Activated gamma-delta T cell treated with anti-CD3 and anti-CD28 coated beads, Interleukin-2, amount 50 U/mL, for 16 hours (primary cell): ENCODE data around the gene CAMTA1.

Source experiments
- DNase-seq: peaks from one replicate; pipeline ENCODE4 v3.0.0-alpha.2; 2020; ENCODE audit warnings: low read depth

The CAMTA1 gene

DNA sequence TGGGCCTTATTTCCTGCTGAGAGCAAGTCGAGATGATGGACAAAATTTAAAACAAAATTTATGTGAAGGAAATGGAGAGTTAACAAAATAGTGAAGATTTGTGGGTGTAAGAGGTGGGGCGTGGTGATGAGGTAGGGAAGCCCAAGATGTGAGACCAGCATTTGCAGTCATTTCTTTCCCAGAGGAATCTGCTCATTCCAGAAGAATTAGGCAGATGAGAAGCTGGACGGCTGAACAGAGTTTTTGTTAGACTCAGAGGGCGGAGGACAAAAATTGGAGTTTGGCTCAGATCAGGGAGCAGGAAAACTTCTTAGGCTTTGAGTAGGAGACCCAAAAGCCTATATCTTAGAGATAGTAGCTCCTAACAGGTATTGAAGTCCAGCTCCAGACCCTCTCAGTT, 65.3 kb downstream of the CAMTA1 start:
- no peak for DNase-seq

- DNase-seq: no peak
Measured at GRCh38 chr1:6852136-6852890, 67.1 kb downstream of the CAMTA1 start.

GRCh38 chr1:6854166-6854565, 68.9 kb downstream of the CAMTA1 start:
- no peak for DNase-seq

- DNase-seq: no peak
Measured at GRCh38 chr1:6857831-6858230, 72.6 kb downstream of the CAMTA1 start.

GRCh38 chr1:6858596-6858995, 73.3 kb downstream of the CAMTA1 start:
- no peak for DNase-seq

DNA sequence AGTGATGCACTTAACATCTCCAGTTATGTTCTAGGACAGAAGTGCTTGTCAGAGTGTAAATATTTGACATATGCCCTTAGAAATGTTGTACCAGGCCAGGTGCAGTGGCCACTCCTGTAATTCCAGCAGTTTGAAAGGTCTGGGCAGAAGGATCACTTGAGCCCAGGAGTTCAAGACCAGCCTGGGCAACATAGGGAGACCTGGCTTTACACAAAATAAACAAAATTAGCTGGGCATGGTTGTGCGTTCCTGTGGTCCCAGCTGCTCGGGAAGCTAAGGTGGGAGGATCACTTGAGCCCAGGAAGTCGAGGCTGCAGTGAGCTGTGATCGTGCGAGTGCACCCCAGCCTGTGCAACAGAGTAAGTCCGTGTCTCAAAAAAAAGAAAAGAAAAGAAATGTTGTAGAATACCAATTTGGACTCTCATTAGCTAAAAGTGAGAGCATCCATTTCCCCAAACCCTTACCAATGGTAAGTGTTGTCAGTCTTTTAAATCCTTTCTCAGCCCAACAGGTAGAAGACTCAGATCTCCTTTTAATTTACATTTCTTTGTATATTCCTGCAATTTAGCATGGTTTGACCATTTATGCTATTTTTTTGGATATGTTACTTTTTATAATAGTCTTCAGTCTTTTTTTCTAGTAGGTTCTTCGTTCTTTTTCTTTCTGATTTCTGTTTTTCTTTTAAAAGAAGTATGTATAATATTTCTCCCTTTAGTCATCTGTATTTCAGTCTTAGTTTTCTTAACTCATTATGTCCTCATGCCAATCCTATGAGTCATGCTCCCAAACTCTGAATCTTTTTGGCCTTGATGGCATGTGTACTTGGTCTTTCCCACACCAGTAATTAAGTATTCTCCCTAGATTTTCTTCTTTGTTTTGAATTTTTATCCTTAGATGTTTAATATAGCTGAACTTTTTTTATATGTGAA, 74.4 kb downstream of the CAMTA1 start:
- DNase-seq: no peak

DNA sequence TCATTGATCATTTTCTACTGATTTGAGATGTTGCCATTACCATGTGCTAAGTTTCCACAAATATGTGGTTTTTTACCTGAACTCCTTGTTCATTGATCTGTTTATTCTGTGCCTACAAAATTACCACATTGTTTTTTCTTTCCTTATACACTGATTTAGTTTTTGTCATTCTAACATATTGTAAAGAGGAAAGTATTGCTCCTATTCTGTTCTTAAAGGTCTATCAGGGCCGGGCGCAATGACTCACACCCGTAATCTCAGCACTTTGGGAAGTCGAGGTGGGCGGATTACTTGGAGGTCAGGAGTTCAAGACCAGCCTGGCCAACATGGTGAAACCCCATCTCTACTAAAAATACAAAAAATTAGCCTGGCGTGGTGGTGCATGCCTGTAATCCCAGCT, 75.1 kb downstream of the CAMTA1 start:
- no peak for DNase-seq

GRCh38 chr1:6861075-6861724, 75.9 kb downstream of the CAMTA1 start:
- no peak for DNase-seq

GRCh38 chr1:6862906-6863305, 77.7 kb downstream of the CAMTA1 start:
- DNase-seq: no peak

DNA sequence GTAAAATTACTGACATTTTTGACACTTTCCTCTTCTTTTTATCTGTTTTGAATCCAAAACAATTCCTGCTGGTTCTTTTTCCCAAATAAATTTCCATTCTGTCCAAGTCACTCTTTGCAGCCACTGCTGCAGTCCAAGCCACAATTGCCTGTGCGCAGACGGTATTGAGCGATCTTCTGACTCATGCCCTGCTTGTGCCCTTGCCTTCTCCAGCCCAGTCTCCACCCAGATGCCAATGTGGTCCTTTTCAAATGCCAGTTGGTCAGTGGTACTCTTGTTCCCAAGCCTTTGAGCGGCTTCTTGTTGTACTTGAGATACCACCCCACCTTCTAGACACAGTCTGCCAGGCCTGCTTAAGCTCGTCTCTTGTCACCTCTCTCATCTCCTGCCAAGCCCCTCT, 78.9 kb downstream of the CAMTA1 start:
- no peak for DNase-seq

GRCh38 chr1:6866825-6867224, 81.6 kb downstream of the CAMTA1 start:
- no peak for DNase-seq

GRCh38 chr1:6867321-6867720, 82.1 kb downstream of the CAMTA1 start:
- no peak for DNase-seq

GRCh38 chr1:6867729-6868659, 82.7 kb downstream of the CAMTA1 start:
- DNase-seq: no peak

- no peak for DNase-seq
Measured at GRCh38 chr1:6868660-6869380, 83.6 kb downstream of the CAMTA1 start.

GRCh38 chr1:6869545-6869944, 84.3 kb downstream of the CAMTA1 start:
- DNase-seq: no peak

- DNase-seq: no peak
Measured at GRCh38 chr1:6870086-6870485, 84.8 kb downstream of the CAMTA1 start.

- no peak for DNase-seq
Measured at GRCh38 chr1:6870571-6870970, 85.3 kb downstream of the CAMTA1 start.

GRCh38 chr1:6871300-6871972, 86.2 kb downstream of the CAMTA1 start:
- no peak for DNase-seq

- no peak for DNase-seq
Measured at GRCh38 chr1:6872573-6873261, 87.5 kb downstream of the CAMTA1 start.
